Measurements from ENCODE around the gene C19orf44.

- TF ChIP-seq, protein P1, sequence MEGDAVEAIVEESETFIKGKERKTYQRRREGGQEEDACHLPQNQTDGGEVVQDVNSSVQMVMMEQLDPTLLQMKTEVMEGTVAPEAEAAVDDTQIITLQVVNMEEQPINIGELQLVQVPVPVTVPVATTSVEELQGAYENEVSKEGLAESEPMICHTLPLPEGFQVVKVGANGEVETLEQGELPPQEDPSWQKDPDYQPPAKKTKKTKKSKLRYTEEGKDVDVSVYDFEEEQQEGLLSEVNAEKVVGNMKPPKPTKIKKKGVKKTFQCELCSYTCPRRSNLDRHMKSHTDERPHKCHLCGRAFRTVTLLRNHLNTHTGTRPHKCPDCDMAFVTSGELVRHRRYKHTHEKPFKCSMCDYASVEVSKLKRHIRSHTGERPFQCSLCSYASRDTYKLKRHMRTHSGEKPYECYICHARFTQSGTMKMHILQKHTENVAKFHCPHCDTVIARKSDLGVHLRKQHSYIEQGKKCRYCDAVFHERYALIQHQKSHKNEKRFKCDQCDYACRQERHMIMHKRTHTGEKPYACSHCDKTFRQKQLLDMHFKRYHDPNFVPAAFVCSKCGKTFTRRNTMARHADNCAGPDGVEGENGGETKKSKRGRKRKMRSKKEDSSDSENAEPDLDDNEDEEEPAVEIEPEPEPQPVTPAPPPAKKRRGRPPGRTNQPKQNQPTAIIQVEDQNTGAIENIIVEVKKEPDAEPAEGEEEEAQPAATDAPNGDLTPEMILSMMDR (IDR thresholded peaks at IDR 0.05; ENCODE audit: low read depth, low read length): no peak
- no peak for TF ChIP-seq POLR2A (IDR thresholded peaks at IDR 0.05; ENCODE audit: extremely low read depth, insufficient read length)
- TF ChIP-seq MYC (IDR thresholded peaks at IDR 0.05; ENCODE audit: low read depth, low read length): no peak
- TF ChIP-seq, protein P2, sequence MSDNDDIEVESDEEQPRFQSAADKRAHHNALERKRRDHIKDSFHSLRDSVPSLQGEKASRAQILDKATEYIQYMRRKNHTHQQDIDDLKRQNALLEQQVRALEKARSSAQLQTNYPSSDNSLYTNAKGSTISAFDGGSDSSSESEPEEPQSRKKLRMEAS (IDR thresholded peaks at IDR 0.05; ENCODE audit: low read depth, low read length): no peak
Measured at GRCh38 chr19:16457195-16457953, 38.8 kb upstream of the C19orf44 start.
